NCI-H187 (cell line): ENCODE measurements around the gene NEUROG1.
A peak's percentile ranks its signal among the peaks of the same experiment; 100 is the strongest.

Experiments used
- DNase-seq, 2 experiments: peaks; one replicate each; lab custom pipeline; 2025; lab: John Stamatoyannopoulos, UW

The NEUROG1 gene

GRCh38 chr5:135493406-135494180 is 42.2 kb downstream of the NEUROG1 start:
- no peak for DNase-seq

GRCh38 chr5:135492319-135492626 is 43.5 kb downstream of the NEUROG1 start:
- peak in 1 of 2 experiments; percentile 40 for DNase-seq

GRCh38 chr5:135491552-135492318 is 44.0 kb downstream of the NEUROG1 start:
- peak; percentile 96 to 97 for DNase-seq

- no peak for DNase-seq
Observed at GRCh38 chr5:135491038-135491551, 44.7 kb downstream of the NEUROG1 start.

GRCh38 chr5:135490245-135491037 is 45.3 kb downstream of the NEUROG1 start:
- DNase-seq = no peak

- peak; percentile 28 to 41 for DNase-seq
Observed at GRCh38 chr5:135489466-135490244, 46.1 kb downstream of the NEUROG1 start.

- DNase-seq = peak; percentile 80 to 96
Observed at GRCh38 chr5:135488727-135489465, 46.9 kb downstream of the NEUROG1 start.

GRCh38 chr5:135487839-135488514 is 47.8 kb downstream of the NEUROG1 start:
- DNase-seq = no peak

- no peak for DNase-seq
Observed at GRCh38 chr5:135487037-135487395, 48.7 kb downstream of the NEUROG1 start.

- DNase-seq = no peak
Observed at GRCh38 chr5:135486131-135487036, 49.4 kb downstream of the NEUROG1 start.

GRCh38 chr5:135484674-135485086 is 51.1 kb downstream of the NEUROG1 start:
- DNase-seq = no peak
